Hematopoietic multipotent progenitor cell treated with erythropoietin and hydrocortisone succinate and interleukin-3 and kit ligand, for 17 days (in vitro differentiated cells): ENCODE data around the gene THG1L.
A peak's percentile ranks its signal among the peaks of the same experiment; 100 is the strongest.
"Not testable (repeated sequence)": the region's sequence is repeated elsewhere in the genome, so short reads cannot be mapped to it uniquely, and the experiment has no call there.

Experiments used
- DNase-seq: peaks from one replicate; pipeline ENCODE4 v3.0.0-alpha.2; 2015; ENCODE audit warnings: low spot score

The THG1L gene

GRCh38 chr5:157731272-157732129, at the start of gene THG1L:
THG1L (plus strand) TSS chr5:157731420; CDS start chr5:157731441, 21 bp downstream.
- peak; percentile 99 for DNase-seq

GRCh38 chr5:157682257-157682656, 49.0 kb upstream of the THG1L start:
- DNase-seq, result no peak

- not testable (repeated sequence) for DNase-seq
Observed at GRCh38 chr5:157686276-157687197, 44.7 kb upstream of the THG1L start.

GRCh38 chr5:157687198-157687554, 44.0 kb upstream of the THG1L start:
- DNase-seq, result no peak

GRCh38 chr5:157689942-157690689, 41.1 kb upstream of the THG1L start:
- DNase-seq, result peak; percentile 28

GRCh38 chr5:157690690-157691433, 40.4 kb upstream of the THG1L start:
- no peak for DNase-seq

GRCh38 chr5:157693816-157694215, 37.4 kb upstream of the THG1L start:
- not testable (repeated sequence) for DNase-seq

GRCh38 chr5:157696154-157696553, 35.1 kb upstream of the THG1L start:
- not testable (repeated sequence) for DNase-seq

- DNase-seq, result not testable (repeated sequence)
Observed at GRCh38 chr5:157698674-157699073, 32.5 kb upstream of the THG1L start.

GRCh38 chr5:157703736-157704135, 27.5 kb upstream of the THG1L start:
- no peak for DNase-seq

- DNase-seq, result no peak
Observed at GRCh38 chr5:157708866-157709265, 22.4 kb upstream of the THG1L start.

GRCh38 chr5:157709346-157709745, 21.9 kb upstream of the THG1L start:
- no peak for DNase-seq

GRCh38 chr5:157710431-157710830, 20.8 kb upstream of the THG1L start:
- DNase-seq, result no peak

- DNase-seq, result no peak
Observed at GRCh38 chr5:157710882-157711281, 20.3 kb upstream of the THG1L start.

GRCh38 chr5:157713830-157714595, 17.2 kb upstream of the THG1L start:
- no peak for DNase-seq

- no peak for DNase-seq
Observed at GRCh38 chr5:157714596-157714864, 16.7 kb upstream of the THG1L start.

- peak; percentile 85 for DNase-seq
Observed at GRCh38 chr5:157718519-157718918, 12.7 kb upstream of the THG1L start.

- DNase-seq, result no peak
Observed at GRCh38 chr5:157719245-157719644, 12.0 kb upstream of the THG1L start.

GRCh38 chr5:157721159-157721558, 10.1 kb upstream of the THG1L start:
- no peak for DNase-seq

GRCh38 chr5:157722895-157723294, 8.3 kb upstream of the THG1L start:
- not testable (repeated sequence) for DNase-seq

GRCh38 chr5:157726607-157727006, 4.6 kb upstream of the THG1L start:
- DNase-seq, result not testable (repeated sequence)
